ENCODE results near the gene GHR. TPM values are rescaled to one million over a fixed set of nuclear protein-coding genes. Genes with fewer than 3 reads are reported as not detected.

The GHR gene
- total and polyA plus RNA-seq, 2 of the 8 experiments (the other 6 are each of a cell fraction or from before 2014, with no cell fraction given), result 0.15 to 0.19 TPM

GRCh38 chr5:42590566-42590965 lies 167.3 kb downstream of the GHR start:
- no peak overlapping the region for H2BK20ac ChIP-seq (ENCODE audit: low read length)
- no peak overlapping the region for H2BK15ac ChIP-seq (ENCODE audit: low read length)
- H3K14ac ChIP-seq (ENCODE audit: insufficient read length), result no peak overlapping the region
- no peaks in the 10 kb centered on the region for H3K79me2 ChIP-seq (ENCODE audit: control insufficient read depth in 1 of 2, insufficient read depth in 2 of 2, low read length in 2 of 2)
- H3K18ac ChIP-seq (ENCODE audit: extremely low read depth, low read length), result no peak overlapping the region
- no peaks in the 10 kb centered on the region for H4K20me1 ChIP-seq (replicated peaks in 1 of 2; ENCODE audit: control insufficient read depth in 1 of 2, insufficient read depth in 2 of 2, low read length in 2 of 2)
- no peak overlapping the region for H3K4ac ChIP-seq (replicated peaks; ENCODE audit: insufficient read length, low read depth, low read length)
- no peak for FAIRE-seq
- no peak overlapping the region for H4K91ac ChIP-seq (replicated peaks; ENCODE audit: insufficient read length, low read length)
- H3K4me3 ChIP-seq (ENCODE audit: extremely low read depth in 1 of 4, insufficient read depth in 2 of 4, low read depth in 3 of 4, low read length in 4 of 4), result no peak overlapping the region
- H3K9ac ChIP-seq (replicated peaks in 1 of 4; ENCODE audit: extremely low read depth in 1 of 4, low read depth in 3 of 4, low read length in 3 of 4), result no peak overlapping the region
- no peaks in the 10 kb centered on the region for H3K79me1 ChIP-seq (ENCODE audit: low read depth, low read length)
- H3K56ac ChIP-seq (replicated peaks; ENCODE audit: insufficient read length, low read depth, low read length), result no peak overlapping the region
- H3K4me1 ChIP-seq (replicated peaks in 1 of 4; ENCODE audit: control insufficient read depth in 3 of 4, insufficient read depth in 4 of 4, low read length in 3 of 4), result peaks cover 0 to 3% (median 0%) of the 10 kb centered on the region in 4 experiments; a peak in 1 of 7 replicates
- H4K8ac ChIP-seq (ENCODE audit: extremely low read depth, insufficient read depth, low read length), result no peak overlapping the region
- ChIA-PET POLR2A (ENCODE audit: partially characterized antibody) (no interaction called here), CTCF (ENCODE audit: partially characterized antibody) (interaction anchor here (2.6 kb wide), 1 partner anchor 8 kb away, joined by 15 read pairs; no protein-coding TSS in a partner anchor)
- no peaks in the 10 kb centered on the region for H3K36me3 ChIP-seq (ENCODE audit: control insufficient read depth in 2 of 4, insufficient read depth in 4 of 4, low read length in 3 of 4)
- no peak overlapping the region for H3K27ac ChIP-seq (ENCODE audit: low read depth, low read length)
- no peaks in the 10 kb centered on the region for H3K27me3 ChIP-seq (replicated peaks in 1 of 4; ENCODE audit: control insufficient read depth in 3 of 4, extremely low read depth in 1 of 4, insufficient read depth in 3 of 4, low read length in 3 of 4)
- H3K4me2 ChIP-seq (ENCODE audit: insufficient read depth in 1 of 2, low read depth in 2 of 2, low read length in 2 of 2), result no peak overlapping the region
- H2BK5ac ChIP-seq (ENCODE audit: low read depth, low read length), result no peak overlapping the region
- H2AK5ac ChIP-seq (ENCODE audit: low read depth, low read length), result no peak overlapping the region
- no peak for TF ChIP-seq SIX5 (IDR thresholded peaks at IDR 0.05; ENCODE audit: low read depth, low read length)
- no peak for TF ChIP-seq KDM5A (IDR thresholded peaks at IDR 0.05; ENCODE audit: low read length)
- no peak for TF ChIP-seq ZNF274 (IDR thresholded peaks at IDR 0.05; ENCODE audit: borderline replicate concordance, extremely low read depth, low read length)
- TF ChIP-seq GTF2F1 (IDR thresholded peaks at IDR 0.05; ENCODE audit: borderline replicate concordance, low read depth, low read length), result no peak
- no peak for TF ChIP-seq YY1 (IDR thresholded peaks at IDR 0.05; ENCODE audit: low read depth, low read length)
- no peak for TF ChIP-seq NRF1 (IDR thresholded peaks at IDR 0.05; ENCODE audit: low read depth, low read length)
- no peak for TF ChIP-seq MAFK (IDR thresholded peaks at IDR 0.05; ENCODE audit: low read depth, low read length)
- TF ChIP-seq CHD2 (IDR thresholded peaks at IDR 0.05; ENCODE audit: low read length), result no peak
- no peak for TF ChIP-seq EP300 (IDR thresholded peaks at IDR 0.05; ENCODE audit: borderline replicate concordance in 1 of 2, low read depth in 2 of 2, low read length in 2 of 2)
- no peak for TF ChIP-seq BCL11A (IDR thresholded peaks at IDR 0.05; ENCODE audit: low read depth in 2 of 2, low read length in 2 of 2)
- no peak for TF ChIP-seq HDAC2 (IDR thresholded peaks at IDR 0.05; ENCODE audit: borderline replicate concordance in 1 of 2, low read depth in 2 of 2, low read length in 2 of 2)
- no peak for TF ChIP-seq CREB1 (IDR thresholded peaks at IDR 0.05)
- TF ChIP-seq TEAD4 (IDR thresholded peaks at IDR 0.05; ENCODE audit: low read depth, low read length), result no peak
- no peak for TF ChIP-seq CBX5 (IDR thresholded peaks at IDR 0.05; ENCODE audit: low read depth, low read length)
- no peak for TF ChIP-seq JUND (IDR thresholded peaks at IDR 0.05; ENCODE audit: low read length)
- no peaks in the 10 kb centered on the region for H3K9me3 ChIP-seq (ENCODE audit: insufficient read depth in 2 of 2, low read depth in 1 of 2, low read length in 1 of 2)
- H2AFZ ChIP-seq (ENCODE audit: low read length), result no peak overlapping the region
- no peaks in the 10 kb centered on the region for H3K23me2 ChIP-seq (ENCODE audit: low read depth, low read length)
- H4K5ac ChIP-seq (ENCODE audit: insufficient read length, low read depth, low read length), result no peak overlapping the region
- no peak overlapping the region for H3K23ac ChIP-seq (ENCODE audit: insufficient read length)
- no peak for DNase-seq (ENCODE audit: low read depth in 1 of 2, low spot score in 2 of 2)
- H2BK120ac ChIP-seq (replicated peaks; ENCODE audit: low read depth, low read length), result no peak overlapping the region
- no peak overlapping the region for H2BK12ac ChIP-seq (ENCODE audit: low read depth, low read length)

All from H1 (cell line).